K562 (cell line): ENCODE measurements around the gene SEC23A. TPM values are rescaled to one million over a fixed set of nuclear protein-coding genes. Genes with fewer than 3 reads are reported as not detected.

Source experiments
- ATAC-seq: fragments of 200-7000 bp; cut with Tn5 transposase; 3 replicates; pipeline ENCODE4 v1.9.1; 2020; ENCODE audit warnings: moderate library complexity
- BruUV-seq: library from RNA; stranded (reverse); fragments of 400-500 nt; replicated peaks from 2 replicates; lab custom pipeline; 2021; lab: Mats Ljungman, UMichigan
- CTCF ChIA-PET: fragments of 300-600 bp; formaldehyde crosslinking; extraction: SDS; loops from one replicate; lab custom pipeline; 2021; ENCODE audit warnings: low intra/inter-chr PET ratio; lab: Yijun Ruan, JAX
- POLR2A ChIA-PET: fragments of 300-600, 350-650 bp; sonication (Branson Sonifier 250); formaldehyde crosslinking; extraction: SDS; loops from one replicate; lab custom pipeline; 2021; ENCODE audit warnings: antibody characterized with exemption, inconsistent platforms; lab: Yijun Ruan, JAX
- DNase-seq, 4 experiments: peaks; one replicate each; pipeline versions ENCODE4 v3.0.0 to v3.0.0-alpha.2; 2011 to 2018; ENCODE audit warnings: low spot score in 3 of 4, mixed read lengths in 3 of 4; ENCODE audit errors: extremely low read depth in 1 of 4
- FAIRE-seq: peaks from 2 replicates; lab custom pipeline; 2011; peaks lifted over from hg19 to GRCh38; lab: Jason Lieb, UNC
- H2AFZ ChIP-seq: 2 replicates; pipeline ENCODE4 v1.6.0; 2011; ENCODE audit warnings: low read depth, low read length, control low read depth, inconsistent platforms
- H3K27ac ChIP-seq: fragments of 200-600 bp; 3 replicates; pipeline ENCODE4 v1.8.0; 2011; ENCODE audit warnings: low read depth, mild to moderate bottlenecking, control low read depth, inconsistent platforms, low read length, moderate library complexity, mixed read lengths; ENCODE audit errors: extremely low read depth
- H3K27me3 ChIP-seq, 2 experiments: fragments of 300-600 bp in 1 of 2; 2 replicates in 1 of 2; 3 replicates in 1 of 2; pipeline versions ENCODE4 v1.6.0 to v1.8.0; 2011; ENCODE audit warnings: inconsistent platforms in 2 of 2, low read length in 2 of 2, mild to moderate bottlenecking in 1 of 2, mixed read lengths in 1 of 2, moderate library complexity in 1 of 2; ENCODE audit not compliant: control insufficient read depth in 2 of 2, insufficient read depth in 2 of 2
- H3K36me3 ChIP-seq: fragments of 300-600 bp; 3 replicates; pipeline ENCODE4 v1.8.0; 2011; ENCODE audit warnings: mild to moderate bottlenecking, low read length, inconsistent platforms; ENCODE audit not compliant: control insufficient read depth, insufficient read depth
- H3K4me1 ChIP-seq, 2 experiments: fragments of 200-600 bp in 1 of 2; replicated peaks in 1 of 2; 2 replicates in 1 of 2; 3 replicates in 1 of 2; pipeline versions ENCODE4 v1.5.1 to v1.8.0; 2011; ENCODE audit warnings: inconsistent platforms in 2 of 2, low read length in 2 of 2, mild to moderate bottlenecking in 1 of 2, mixed read lengths in 1 of 2, moderate library complexity in 1 of 2; ENCODE audit not compliant: control insufficient read depth in 2 of 2, insufficient read depth in 2 of 2
- H3K4me2 ChIP-seq: 2 replicates; pipeline ENCODE4 v1.6.1; 2011; ENCODE audit warnings: low read length, control low read depth, inconsistent platforms, mixed read lengths; ENCODE audit not compliant: insufficient read depth
- H3K4me3 ChIP-seq: fragments of 200-600 bp; sonication (generic), shearing (Covaris generic); 2 replicates; pipeline ENCODE4 v1.5.1; 2016; ENCODE audit warnings: control low read depth, inconsistent platforms
- H3K79me2 ChIP-seq: fragments of 200-600 bp; 3 replicates; pipeline ENCODE4 v1.8.0; 2011; ENCODE audit warnings: low read length, inconsistent platforms; ENCODE audit not compliant: control insufficient read depth, insufficient read depth
- H3K9ac ChIP-seq, 2 experiments: 2 replicates each; pipeline versions ENCODE4 v1.6.0 to v1.6.1; 2011; ENCODE audit warnings: low read depth in 2 of 2, low read length in 2 of 2, control low read depth in 1 of 2, inconsistent platforms in 1 of 2, mild to moderate bottlenecking in 1 of 2, mixed read lengths in 1 of 2; ENCODE audit not compliant: insufficient read depth in 1 of 2
- H3K9me1 ChIP-seq: one replicate; pipeline ENCODE4 v1.6.0; 2011; ENCODE audit warnings: inconsistent platforms, mild to moderate bottlenecking, low read length, moderate library complexity; ENCODE audit not compliant: control insufficient read depth, insufficient read depth
- H3K9me3 ChIP-seq: replicated peaks from 2 replicates; pipeline ENCODE4 v1.5.1; 2011; ENCODE audit warnings: low read depth, low read length, inconsistent platforms; ENCODE audit not compliant: control insufficient read depth, insufficient read depth
- H4K20me1 ChIP-seq: replicated peaks from 2 replicates; pipeline ENCODE4 v1.6.1; 2011; ENCODE audit warnings: low read length, inconsistent platforms, mixed read lengths; ENCODE audit not compliant: control insufficient read depth, insufficient read depth
- ATF1 ChIP-seq, 2 experiments: fragments of 450-650 bp in 1 of 2; IDR thresholded peaks; 2 replicates each; pipeline ENCODE4 v1.6.1; 2016; ENCODE audit warnings: missing compliant biosample characterization in 1 of 2, missing genetic modification characterization in 1 of 2
- CBFA2T2 ChIP-seq: fragments of 450-650 bp; conservative IDR thresholded peaks from 2 replicates; pipeline ENCODE4 v1.6.1; 2017; ENCODE audit warnings: mild to moderate bottlenecking
- CBFA2T3 ChIP-seq: fragments of 450-650 bp; IDR thresholded peaks from 2 replicates; pipeline ENCODE4 v1.6.1; 2017
- CCAR2 ChIP-seq: fragments of 200-400 bp; formaldehyde crosslinking; IDR thresholded peaks from 2 replicates; pipeline ENCODE4 v1.6.1; 2017; ENCODE audit warnings: mild to moderate bottlenecking, low read depth, low read length
- E2F4 ChIP-seq: sonication (generic); formaldehyde crosslinking; IDR thresholded peaks from 2 replicates; pipeline ENCODE4 v1.8.0; 2022; ENCODE audit warnings: mild to moderate bottlenecking, low read depth, missing genetic modification reagents
- FOXM1 ChIP-seq, 2 experiments: fragments of 450-650 bp in 1 of 2; sonication (generic) in 1 of 2; formaldehyde crosslinking in 1 of 2; IDR thresholded peaks; 2 replicates each; pipeline versions ENCODE4 v1.6.1 to v1.9.0; 2017 to 2022; ENCODE audit warnings: low read depth in 2 of 2, mild to moderate bottlenecking in 2 of 2, missing genetic modification reagents in 1 of 2, moderate library complexity in 1 of 2
- KDM1A ChIP-seq, 2 experiments: fragments of 450-650 bp; IDR thresholded peaks; 2 replicates each; pipeline ENCODE4 v1.6.1; 2016; ENCODE audit warnings: mild to moderate bottlenecking in 2 of 2
- NCOR1 ChIP-seq: fragments of 450-650 bp; IDR thresholded peaks from 2 replicates; pipeline ENCODE4 v1.6.1; 2016; ENCODE audit warnings: mild to moderate bottlenecking, moderate library complexity
- NR4A1 ChIP-seq, 2 experiments: fragments of 250-450 bp in 1 of 2; fragments of 450-650 bp in 1 of 2; sonication (Bioruptor Pico) in 1 of 2; IDR thresholded peaks; 2 replicates each; pipeline versions ENCODE4 v1.4.0 to v1.6.1; 2016 to 2020; ENCODE audit warnings: mild to moderate bottlenecking in 2 of 2, missing compliant biosample characterization in 1 of 2, missing genetic modification characterization in 1 of 2, moderate library complexity in 1 of 2
- PKNOX1 ChIP-seq: fragments of 450-650 bp; IDR thresholded peaks from 2 replicates; pipeline ENCODE4 v1.6.1; 2016
- RCOR1 ChIP-seq, 2 experiments: IDR thresholded peaks; 2 replicates each; pipeline ENCODE4 v1.6.1; 2012; ENCODE audit warnings: low read depth in 2 of 2, low read length in 2 of 2, borderline replicate concordance in 1 of 2, improper control_type of control experiment in 1 of 2
- SFPQ ChIP-seq: fragments of 200-400 bp; formaldehyde crosslinking; IDR thresholded peaks from 2 replicates; pipeline ENCODE4 v1.6.1; 2017; ENCODE audit warnings: mild to moderate bottlenecking, low read depth, low read length, moderate library complexity
- STAT5B ChIP-seq: fragments of 250-450 bp; sonication (Bioruptor Pico); IDR thresholded peaks from 2 replicates; pipeline ENCODE4 v1.8.0; 2021; ENCODE audit warnings: mild to moderate bottlenecking, inconsistent platforms
- ZBTB7A ChIP-seq: IDR thresholded peaks from 2 replicates; pipeline ENCODE4 v1.6.1; 2011; ENCODE audit warnings: low read depth, mild to moderate bottlenecking, low read length, moderate library complexity, borderline replicate concordance; ENCODE audit not compliant: control insufficient read depth
- WGBS: fragments of 100-300 bp; shearing (Covaris generic); methylation state at CpG from one replicate; pipeline ENCODE4 v1.1.6; 2016; ENCODE audit warnings: low coverage, mixed read lengths; ENCODE audit not compliant: insufficient coverage; ENCODE audit errors: missing lambda C conversion rate; 5-methylcytosine and 5-hydroxymethylcytosine counted together
- in situ Hi-C: fragments of 300-500 bp; cut with MboI; formaldehyde crosslinking; loops from 4 replicates; pipeline ENCODE4 v1.15.0; 2018; ENCODE audit warnings: inconsistent platforms, mixed read lengths
- intact Hi-C: fragments of 100-400 bp; cut with micrococcal nuclease; formaldehyde crosslinking; loops from 2 replicates; pipeline ENCODE4 v1.14.2; 2022
- polyA plus RNA-seq, 8 experiments: library from polyadenylated mRNA; depleted of rRNA in 4 of 8; stranded (reverse) in 5 of 8; unstranded in 3 of 8; fragments of >200 nt; fragmentation: Nextera tagmentation in 2 of 8; fragmentation: Illumina TruSeq in 1 of 8; extraction: Ambion mirVana in 2 of 8; extraction: Trizol in 1 of 8; gene quantifications; 2 replicates each; pipeline versions ENCODE4 v1.2.1 to v1.2.3, GENCODE V29; 2011 to 2014; ENCODE audit warnings: inconsistent platforms in 1 of 8, missing spikeins in 1 of 8
- total RNA-seq, 7 experiments: library from RNA; depleted of rRNA in 6 of 7; stranded (reverse); fragments of >200 nt in 6 of 7; fragmentation: Illumina TruSeq in 2 of 7; extraction: Trizol in 2 of 7; gene quantifications; 2 replicates each; pipeline versions ENCODE4 v1.2.1 to v1.2.3, GENCODE V29; 2011 to 2021; ENCODE audit warnings: low replicate concordance in 1 of 7

The SEC23A gene
- total and polyA plus RNA-seq, 9 of the 15 experiments (the other 6 are each of a cell fraction or from before 2014, with no cell fraction given): 5.5 to 47.0 (median 14.5) TPM

- FAIRE-seq: peak; percentile 97
- POLR2A ChIA-PET: interaction anchor here (0.6 to 1.4 kb wide), 5 partner anchors 10 to 29 kb away, joined by 3 to 7 read pairs (median 4); partner anchors contain the start of genes PNN and TRAPPC6B
- 13% methylated on average over 6 of the region's 7 CpGs for WGBS
- TF ChIP-seq NR4A1 (CRISPR knock-in tag; IDR thresholded peaks at IDR 0.05) (no peak), NR4A1 (tag; IDR thresholded peaks at IDR 0.05) (0 out of 2 replicates have a peak, but pooled peaks have one; percentile 38), KDM1A (IDR thresholded peaks at IDR 0.05) (peak; percentile 79 to 85), ZBTB7A (no peak), NCOR1 (peak; percentile 90), PKNOX1 (peak; percentile 76), E2F4 (CRISPR knock-in tag) (no peak), CBFA2T3 (peak; percentile 92), CBFA2T2 (peak; percentile 84), FOXM1 (IDR thresholded peaks at IDR 0.05; ENCODE audit: low read depth) (peak; percentile 67), FOXM1 (CRISPR knock-in tag; IDR thresholded peaks at IDR 0.05; ENCODE audit: low read depth) (no peak), RCOR1 (IDR thresholded peaks at IDR 0.05; ENCODE audit: borderline replicate concordance in 1 of 2, low read depth in 2 of 2, low read length in 2 of 2) (peak in 1 of 2 experiments; percentile 76; a peak in 2 of 4 replicates), STAT5B (CRISPR knock-in tag) (no peak), ATF1 (CRISPR knock-in tag; IDR thresholded peaks at IDR 0.05) (no peak), ATF1 (tag; IDR thresholded peaks at IDR 0.05) (peak; percentile 37; the same call in 1 of the 2 replicates), CCAR2 (no peak), SFPQ (no peak)
These were observed 42.4 kb upstream of the SEC23A start for GRCh38 chr14:39145266-39145966.

More at GRCh38 chr14:39145266-39145966, 42.4 kb upstream of the SEC23A start:
- peaks cover 7 to 9% of the 10 kb centered on the region in 2 experiments; a peak in 4 of 5 replicates for H3K4me1 ChIP-seq
- H3K36me3 ChIP-seq: peaks cover 21% of the 10 kb centered on the region; the same call in 1 of the 3 replicates
- no peaks in the 10 kb centered on the region; the same call in 1 of the 2 replicates for H3K9me3 ChIP-seq
- peak overlapping the region; percentile 66; the same call in 2 of the 3 replicates for H3K27ac ChIP-seq
- peak overlapping the region; percentile 63 for H3K4me2 ChIP-seq
- CTCF ChIA-PET: no interaction called here
- no peak overlapping the region for H3K4me3 ChIP-seq
- DNase-seq (peak; percentile 51 to 90 (median 70)), ATAC-seq (peak; percentile 99)
- H3K27me3 ChIP-seq: no peaks in the 10 kb centered on the region
- no peak overlapping the region for H2AFZ ChIP-seq
- H3K9ac ChIP-seq: no peak overlapping the region; a peak in 1 of 4 replicates
- H4K20me1 ChIP-seq: no peaks in the 10 kb centered on the region
- intact Hi-C loops (loop anchor here (1.0 to 2.0 kb wide), 2 partner anchors 25 to 29 kb away; partner anchors contain the start of genes PNN and TRAPPC6B), in situ Hi-C loops (no loop called here)
- no peaks in the 10 kb centered on the region for H3K79me2 ChIP-seq
- no TSS peak for BruUV-seq
- no peaks in the 10 kb centered on the region for H3K9me1 ChIP-seq
